Stimulated activated CD8-positive, alpha-beta memory T cell treated with anti-CD3 and anti-CD28 coated beads, Interleukin-15, amount 100 ng/mL, for 48 hours (primary cell): Measurements from ENCODE around the gene FYN.
"Not testable (repeated sequence)": the region's sequence is repeated elsewhere in the genome, so short reads cannot be mapped to it uniquely, and the experiment has no call there.

Source experiments
- DNase-seq, 2 donors: peaks; one replicate each; pipeline ENCODE4 v3.0.0-alpha.2; 2020; ENCODE audit warnings: low read depth in 2 of 2

The FYN gene

GRCh38 chr6:111660531-111660930 is 212.7 kb downstream of the FYN start:
- DNase-seq, result no peak

- DNase-seq, result no peak
Observed at GRCh38 chr6:111658462-111659154, 214.6 kb downstream of the FYN start.

GRCh38 chr6:111657146-111657545 is 216.1 kb downstream of the FYN start:
- no peak for DNase-seq

- no peak for DNase-seq
Observed at GRCh38 chr6:111653979-111654378, 219.3 kb downstream of the FYN start.

GRCh38 chr6:111653434-111653833 is 219.8 kb downstream of the FYN start:
- DNase-seq, result no peak

GRCh38 chr6:111652156-111652555 is 221.1 kb downstream of the FYN start:
- DNase-seq, result no peak

- DNase-seq, result no peak
Observed at GRCh38 chr6:111651185-111652034, 221.8 kb downstream of the FYN start.

- DNase-seq, result no peak
Observed at GRCh38 chr6:111650049-111650448, 223.2 kb downstream of the FYN start.

- DNase-seq, result no peak
Observed at GRCh38 chr6:111648100-111648499, 225.2 kb downstream of the FYN start.

- DNase-seq, result no peak
Observed at GRCh38 chr6:111646942-111647341, 226.3 kb downstream of the FYN start.

GRCh38 chr6:111646034-111646433 is 227.2 kb downstream of the FYN start:
- no peak for DNase-seq

GRCh38 chr6:111644893-111645430 is 228.3 kb downstream of the FYN start:
- no peak for DNase-seq

- DNase-seq, result peak; percentile 9 to 15
Observed at GRCh38 chr6:111642463-111643158, 230.6 kb downstream of the FYN start.

GRCh38 chr6:111639266-111639665 is 234.0 kb downstream of the FYN start:
- no peak for DNase-seq

GRCh38 chr6:111634981-111635380 is 238.3 kb downstream of the FYN start:
- DNase-seq, result not testable (repeated sequence)

GRCh38 chr6:111633822-111634221 is 239.4 kb downstream of the FYN start:
- no peak for DNase-seq

- DNase-seq, result no peak
Observed at GRCh38 chr6:111632468-111633247, 240.6 kb downstream of the FYN start.

- DNase-seq, result no peak
Observed at GRCh38 chr6:111631903-111632460, 241.3 kb downstream of the FYN start.

GRCh38 chr6:111631018-111631417 is 242.2 kb downstream of the FYN start:
- no peak for DNase-seq

GRCh38 chr6:111628142-111628850 is 245.0 kb downstream of the FYN start:
- no peak for DNase-seq
